Colon (tissue), 2 donors: Measurements from ENCODE around the gene AGAP4.
"Not testable (repeated sequence)": the region's sequence is repeated elsewhere in the genome, so short reads cannot be mapped to it uniquely, and the experiment has no call there.

ENCODE experiments used
- FAIRE-seq: peaks from 2 replicates; lab custom pipeline; 2012; peaks lifted over from hg19 to GRCh38; lab: Jason Lieb, UNC
- donor health status: control.
- donor health status: control.

Gene AGAP4

DNA sequence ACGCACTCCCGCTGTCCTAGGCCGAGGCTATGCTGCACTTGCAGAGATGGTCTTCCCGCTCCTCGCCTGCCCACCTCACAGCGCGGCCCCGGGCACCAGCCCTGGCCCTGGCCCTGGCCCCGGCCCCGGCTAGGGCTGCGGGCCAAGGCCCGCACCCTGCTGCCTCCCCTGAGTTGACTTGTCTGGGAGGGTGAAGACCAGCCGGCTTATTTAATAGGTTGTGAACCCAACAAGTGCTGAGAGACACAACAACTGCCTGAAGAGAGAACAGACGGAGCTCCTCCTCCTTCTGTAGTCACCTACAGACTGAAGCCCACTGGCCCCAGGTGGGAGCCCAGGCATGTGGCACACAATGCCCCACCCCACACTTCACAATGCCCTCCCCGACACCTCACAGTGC is at the start of gene AGAP4:
AGAP4 (minus strand) TSS at position 101 of the 400 bp plus-strand sequence. CDS start 153 bp downstream, outside the sequence.
- not testable (repeated sequence) for FAIRE-seq

DNA sequence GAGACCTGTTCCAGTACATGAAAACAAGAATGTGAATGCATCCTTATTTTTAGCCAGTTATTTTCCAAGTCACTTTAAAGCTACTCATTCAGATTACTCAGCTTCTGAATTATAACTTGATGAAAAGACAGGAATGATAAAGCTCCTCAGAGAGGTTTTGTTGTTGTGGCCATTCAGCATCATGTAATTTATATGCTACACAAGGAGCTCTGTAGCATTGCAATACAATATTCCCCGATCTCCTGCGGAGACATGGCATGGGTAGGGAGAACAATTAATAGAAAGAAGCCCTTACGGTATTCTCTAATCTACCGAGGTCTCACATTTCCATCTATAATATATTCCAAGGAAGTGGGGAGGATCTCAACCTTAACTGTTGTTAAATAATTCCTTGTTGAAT is 43.4 kb upstream of the AGAP4 start:
- FAIRE-seq, result not testable (repeated sequence)

DNA sequence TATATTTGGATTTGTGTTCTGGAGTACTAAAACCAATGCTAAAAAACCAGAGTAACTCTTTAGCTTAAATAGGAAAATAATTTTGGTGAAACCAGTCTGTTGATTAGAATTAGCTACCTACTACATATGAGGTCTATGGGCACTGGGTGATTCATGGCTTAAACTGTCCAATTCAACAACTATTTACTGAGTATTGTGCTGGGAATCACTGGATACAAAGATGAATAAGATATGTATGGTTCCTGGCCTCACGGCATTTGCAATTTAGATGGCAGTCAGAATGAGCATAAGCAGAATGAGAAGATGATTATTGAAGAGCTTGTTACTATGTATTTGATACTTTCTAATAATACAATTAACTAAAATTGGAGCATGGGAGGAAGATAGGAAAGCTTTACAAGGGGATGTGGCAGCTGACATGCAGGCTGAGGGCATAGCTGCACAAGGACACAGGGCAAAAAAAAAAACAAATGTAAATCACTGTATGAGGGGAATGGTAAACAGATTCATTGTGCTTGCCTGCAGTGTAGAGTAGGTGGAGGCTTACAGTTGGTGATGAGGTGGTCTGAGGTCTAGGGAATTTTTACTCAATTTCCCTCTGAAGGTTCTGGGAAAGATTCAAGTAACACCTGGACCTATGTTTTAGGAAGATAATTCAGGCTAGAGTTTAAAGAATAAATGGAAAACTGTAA is 42.4 kb upstream of the AGAP4 start:
- not testable (repeated sequence) for FAIRE-seq

DNA sequence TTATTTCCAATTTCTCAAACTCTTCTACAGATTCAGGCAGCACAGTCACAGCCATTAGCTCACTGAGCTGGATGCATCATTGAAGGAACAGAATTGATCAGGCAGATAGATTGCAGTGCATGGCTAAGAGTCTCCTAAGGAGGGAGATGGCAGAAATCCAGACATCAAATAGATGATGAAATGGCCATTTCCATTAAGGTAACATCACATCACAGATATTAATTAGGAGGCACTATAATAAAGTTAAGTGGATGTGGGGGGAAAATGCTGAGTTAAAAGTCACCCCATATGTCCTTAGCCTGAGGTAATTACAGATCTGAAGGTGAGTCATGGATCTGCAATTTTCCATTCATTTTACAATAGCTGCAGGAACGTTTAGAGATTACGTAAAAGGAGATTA is 35.6 kb upstream of the AGAP4 start:
- FAIRE-seq, result not testable (repeated sequence)

DNA sequence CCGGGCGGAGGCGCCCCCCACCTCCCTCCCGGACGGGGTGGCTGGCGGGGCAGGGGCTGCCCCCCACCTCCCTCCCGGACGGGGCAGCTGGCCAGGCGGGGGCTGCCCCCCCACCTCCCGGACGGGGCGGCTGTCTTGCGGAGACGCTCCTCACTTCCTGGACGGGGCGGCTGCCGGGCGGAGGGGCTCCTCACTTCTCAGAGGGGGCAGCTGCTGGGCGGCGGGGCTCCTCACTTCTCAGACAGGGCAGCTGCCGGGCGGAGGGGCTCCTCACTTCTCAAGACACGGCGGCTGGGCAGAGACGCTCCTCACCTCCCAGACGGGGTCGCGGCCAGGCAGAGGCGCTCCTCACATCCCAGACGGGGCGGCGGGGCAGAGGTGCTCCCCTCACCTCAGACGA is 18.1 kb upstream of the AGAP4 start:
- FAIRE-seq, result not testable (repeated sequence)

DNA sequence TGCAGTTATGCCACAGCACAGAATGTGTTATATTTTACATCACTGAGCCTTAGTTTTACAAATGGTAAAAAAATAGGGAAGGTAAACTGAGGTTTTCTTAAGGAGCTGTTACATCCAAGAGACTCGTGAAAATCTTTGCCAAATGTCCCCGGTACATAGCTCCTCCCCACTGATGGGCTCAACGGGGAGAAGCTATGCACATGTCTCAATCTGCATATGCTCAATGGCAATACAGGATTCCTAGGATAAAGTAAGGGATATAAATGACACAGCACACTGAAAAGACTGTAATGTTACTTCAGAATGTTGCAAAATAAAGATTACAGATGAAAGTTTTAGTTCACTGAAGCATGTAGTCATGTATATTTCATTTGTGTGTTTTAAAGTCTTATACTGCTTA is 17.0 kb upstream of the AGAP4 start:
- not testable (repeated sequence) for FAIRE-seq

DNA sequence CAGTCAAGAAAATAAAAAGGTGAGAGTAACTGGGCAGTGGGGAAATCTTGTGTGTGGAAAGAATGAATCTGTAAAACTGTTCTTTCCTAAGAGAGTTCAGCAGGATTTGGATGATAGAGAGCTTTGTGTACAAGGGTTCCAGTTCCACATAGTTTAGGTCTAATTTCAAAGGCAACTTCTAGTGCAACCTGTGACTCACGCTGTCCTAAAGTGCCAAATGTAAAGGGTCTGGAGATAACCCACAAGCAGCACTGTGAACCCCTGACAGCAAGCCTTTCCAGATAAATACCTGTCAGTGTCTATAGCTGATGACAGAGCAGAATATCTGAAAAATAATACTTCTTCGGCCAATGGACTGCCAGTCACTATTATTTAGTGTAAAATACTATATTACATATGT is 16.3 kb upstream of the AGAP4 start:
- FAIRE-seq, result not testable (repeated sequence)

DNA sequence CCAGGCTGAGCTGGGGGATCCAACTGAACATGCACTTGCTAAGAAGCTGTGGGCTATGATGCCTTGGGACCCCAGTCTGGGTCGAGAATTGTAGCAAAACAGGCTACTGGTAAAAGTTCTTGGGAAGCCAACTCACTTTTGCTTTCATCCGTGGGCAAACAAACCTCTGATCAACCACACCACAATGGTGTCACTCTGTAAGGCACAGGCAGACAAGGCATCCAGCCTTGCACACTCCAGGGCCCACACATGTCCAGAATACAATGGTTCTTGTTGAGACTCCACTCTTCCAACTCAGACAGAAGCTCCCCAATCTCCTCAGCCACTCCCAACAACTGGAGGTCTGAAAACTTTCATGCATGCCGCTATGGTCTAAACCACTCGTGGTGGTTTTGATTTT is 10.6 kb upstream of the AGAP4 start:
- FAIRE-seq, result not testable (repeated sequence)

DNA sequence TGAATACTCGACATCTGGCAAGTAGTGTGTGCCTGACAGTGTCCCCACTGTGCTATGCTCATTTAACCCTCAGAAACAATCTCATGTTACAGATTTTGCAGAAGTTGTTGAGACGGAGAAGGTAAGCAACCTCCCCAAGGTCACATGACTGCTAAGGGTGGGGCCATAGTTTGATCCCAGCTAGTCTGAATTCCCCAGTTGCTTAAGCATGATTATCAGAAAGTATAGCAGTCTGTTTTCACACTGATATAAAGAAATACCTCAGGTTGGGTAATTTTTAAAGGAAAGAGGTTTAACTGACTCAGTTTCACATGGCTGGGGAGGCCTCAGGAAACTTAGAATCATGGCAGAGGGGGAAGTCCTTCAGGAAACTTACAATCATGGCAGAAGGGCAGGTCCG is 1.2 kb upstream of the AGAP4 start:
- not testable (repeated sequence) for FAIRE-seq

DNA sequence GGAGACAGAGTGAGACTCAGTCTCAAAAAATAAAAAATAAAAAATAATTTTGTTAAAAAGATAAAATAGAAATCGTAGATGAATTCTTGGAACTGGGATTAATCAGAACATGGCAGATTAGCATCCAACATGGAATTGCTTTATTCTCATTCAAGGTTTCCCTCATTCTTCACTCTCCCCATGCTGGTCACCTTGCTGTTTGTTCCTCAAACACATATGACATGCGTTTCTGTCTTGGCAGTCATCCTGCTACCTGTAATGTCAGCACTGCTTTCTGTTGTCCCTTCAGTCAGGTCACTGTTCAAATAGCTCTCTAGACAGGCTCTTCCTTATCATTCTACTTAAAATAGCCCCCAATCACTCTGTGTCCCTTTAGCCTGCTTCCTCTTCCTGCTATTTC is 24.4 kb downstream of the AGAP4 start:
- FAIRE-seq, result not testable (repeated sequence)

DNA sequence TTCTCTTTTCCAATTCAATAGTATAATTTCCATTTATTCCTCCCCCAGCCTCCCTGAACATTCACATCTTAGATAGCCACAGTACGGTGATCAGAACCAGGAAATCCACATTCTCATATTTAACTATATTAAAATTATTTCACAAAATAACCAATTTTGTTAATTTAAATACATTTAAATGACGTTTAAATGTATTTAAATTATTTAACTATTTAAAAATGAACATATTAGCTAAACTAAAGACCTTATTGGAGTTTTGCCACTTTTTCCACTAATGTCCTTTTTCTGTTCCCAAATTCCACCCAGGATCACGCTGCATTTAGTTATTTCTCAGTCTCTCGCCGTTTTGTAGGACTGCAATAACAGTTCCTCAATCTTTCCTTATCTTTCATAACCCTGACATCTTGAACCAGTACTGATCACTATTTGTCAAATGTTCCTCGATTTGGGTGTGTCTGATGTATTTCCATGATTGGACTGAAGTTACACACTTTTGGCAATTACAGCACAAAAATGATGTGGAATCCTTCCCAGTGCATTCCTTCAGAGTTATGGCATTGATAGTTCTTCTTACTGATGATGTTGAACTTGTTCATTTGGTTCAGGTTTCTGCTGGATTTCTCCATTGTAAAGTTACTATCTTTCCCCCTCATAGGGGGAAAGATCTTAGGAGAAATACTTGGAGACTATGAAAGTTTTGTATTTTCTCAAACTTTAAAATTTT is 27.0 kb downstream of the AGAP4 start:
- not testable (repeated sequence) for FAIRE-seq

DNA sequence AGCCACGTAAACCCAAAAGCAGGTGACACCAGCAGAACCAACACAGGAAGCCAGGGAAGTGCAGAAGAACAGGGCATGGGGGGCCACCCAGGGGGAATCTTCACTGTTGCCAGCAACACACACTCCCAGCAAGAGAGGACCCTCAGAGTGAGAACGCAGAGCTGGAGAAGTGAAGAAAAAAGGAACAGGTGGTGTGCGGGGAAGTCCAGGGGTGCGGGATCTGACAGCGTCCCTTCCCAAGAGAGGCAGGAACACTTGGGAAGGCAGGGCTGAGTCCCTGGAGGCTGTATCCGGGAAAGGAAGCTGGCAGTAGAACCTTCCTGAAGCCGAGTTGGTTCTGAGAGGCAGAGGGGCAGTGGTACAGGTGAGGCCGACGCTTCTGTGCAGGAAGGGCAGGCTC is 27.7 kb downstream of the AGAP4 start:
- no peak for FAIRE-seq

DNA sequence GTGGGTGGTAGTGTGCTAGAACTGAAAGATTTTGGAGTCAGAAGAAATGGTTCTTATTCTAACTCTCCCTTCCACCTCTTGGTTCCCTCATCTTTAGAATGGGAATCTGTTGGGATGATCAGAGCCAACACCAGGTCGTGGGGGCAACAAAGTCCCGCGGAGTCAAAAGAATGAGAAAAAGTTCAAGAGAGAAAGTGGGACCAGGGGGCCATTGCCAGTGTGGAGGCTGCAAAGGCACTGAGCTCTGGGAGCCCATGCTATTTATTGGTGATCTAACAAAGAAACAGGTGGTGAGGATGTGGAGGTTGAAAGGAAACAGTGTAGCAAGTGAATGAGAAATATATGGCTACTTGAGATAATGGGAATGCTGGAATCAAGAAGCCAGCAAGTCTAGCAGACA is 29.4 kb downstream of the AGAP4 start:
- FAIRE-seq, result no peak

DNA sequence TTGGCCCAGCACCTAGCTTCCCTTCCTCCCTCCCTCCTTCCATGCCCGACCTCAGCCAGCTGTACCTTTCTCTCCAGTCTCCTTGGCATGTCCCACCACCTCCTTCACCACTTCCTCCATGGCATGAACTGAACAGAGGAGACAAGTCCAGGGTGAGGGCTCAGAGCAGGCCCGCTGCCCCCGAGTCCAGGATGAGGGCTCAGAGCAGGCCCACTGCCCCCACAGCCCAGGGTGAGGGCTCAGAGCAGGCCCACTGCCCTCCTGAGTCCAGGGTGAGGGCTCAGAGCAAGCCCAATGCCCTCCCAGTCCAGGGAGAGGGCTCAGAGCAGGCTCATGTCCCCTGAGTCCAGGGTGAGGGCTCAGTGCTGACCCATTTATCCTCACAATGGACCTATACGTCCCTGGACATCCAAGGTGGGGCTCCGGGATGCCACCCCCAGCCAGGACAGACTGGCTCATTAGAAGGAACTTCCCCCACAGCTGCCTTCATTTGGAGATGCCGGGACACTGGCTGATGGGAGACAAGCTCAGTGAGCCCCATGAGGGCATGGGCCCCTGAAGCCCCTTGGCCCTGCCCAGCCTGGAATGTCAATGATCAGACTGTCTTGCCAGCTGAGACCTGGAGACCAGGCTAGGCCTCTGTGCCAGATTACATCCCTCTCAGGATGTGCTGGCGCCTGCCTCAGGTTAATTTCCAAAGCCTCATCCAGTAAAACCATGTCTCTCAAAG is 30.0 kb downstream of the AGAP4 start:
- no peak for FAIRE-seq

DNA sequence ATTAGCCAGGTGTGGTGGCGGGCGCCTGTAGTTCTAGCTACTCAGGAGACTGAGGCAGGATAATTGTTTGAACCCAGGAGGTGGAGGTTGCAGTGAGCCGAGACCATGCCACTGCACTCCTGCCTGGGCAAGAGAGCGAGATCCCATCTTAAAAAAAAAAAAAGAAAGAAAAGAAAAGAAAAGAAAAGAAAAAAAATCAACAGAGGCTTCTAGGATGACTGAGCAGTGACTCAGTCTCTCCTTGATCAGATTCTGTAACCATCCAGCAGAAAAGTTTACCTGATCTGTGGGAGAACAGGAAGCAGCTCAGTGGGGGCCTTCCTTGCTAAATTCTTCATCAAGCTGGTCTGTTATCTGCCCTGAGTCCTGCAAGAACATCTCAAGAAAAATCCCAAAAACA is 33.2 kb downstream of the AGAP4 start:
- not testable (repeated sequence) for FAIRE-seq

DNA sequence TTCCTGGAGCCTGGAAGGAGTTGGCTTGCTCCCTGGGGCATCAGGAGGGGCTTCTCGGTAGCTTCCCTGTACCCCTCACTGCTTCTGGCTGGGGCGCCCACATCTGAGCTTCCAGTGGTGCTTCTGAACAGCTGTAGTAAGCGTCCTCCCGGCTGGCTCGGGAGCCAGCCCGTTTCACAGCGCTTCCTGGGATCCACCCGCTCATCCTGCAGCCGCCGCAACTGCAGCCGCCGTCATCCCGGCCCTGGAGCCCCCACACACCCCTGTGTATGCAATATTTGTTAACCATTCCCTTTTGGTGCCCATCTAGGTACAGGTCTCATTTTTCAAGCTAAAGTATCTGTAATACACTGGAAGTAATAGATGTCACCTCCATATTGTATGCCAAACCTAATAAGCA is 34.3 kb downstream of the AGAP4 start:
- FAIRE-seq, result not testable (repeated sequence)

DNA sequence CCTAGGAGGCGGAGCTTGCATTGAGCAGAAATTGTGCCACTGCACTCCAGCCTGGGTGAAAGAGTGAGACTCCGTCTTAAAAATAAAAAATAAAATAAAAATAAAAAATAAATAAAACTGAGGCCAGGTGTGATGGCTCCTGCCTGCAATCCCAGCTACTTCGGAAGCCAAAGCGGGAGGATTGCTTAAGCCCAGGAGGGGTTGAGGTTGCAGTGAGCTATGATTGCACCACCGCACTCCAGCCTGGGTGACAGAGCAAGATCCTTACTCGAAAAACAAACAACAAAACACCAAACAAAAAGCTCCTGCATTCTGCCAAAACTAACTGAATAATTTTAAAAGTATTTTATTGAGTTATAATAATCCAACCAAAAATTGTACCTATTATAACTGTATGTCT is 36.2 kb downstream of the AGAP4 start:
- FAIRE-seq, result no peak

DNA sequence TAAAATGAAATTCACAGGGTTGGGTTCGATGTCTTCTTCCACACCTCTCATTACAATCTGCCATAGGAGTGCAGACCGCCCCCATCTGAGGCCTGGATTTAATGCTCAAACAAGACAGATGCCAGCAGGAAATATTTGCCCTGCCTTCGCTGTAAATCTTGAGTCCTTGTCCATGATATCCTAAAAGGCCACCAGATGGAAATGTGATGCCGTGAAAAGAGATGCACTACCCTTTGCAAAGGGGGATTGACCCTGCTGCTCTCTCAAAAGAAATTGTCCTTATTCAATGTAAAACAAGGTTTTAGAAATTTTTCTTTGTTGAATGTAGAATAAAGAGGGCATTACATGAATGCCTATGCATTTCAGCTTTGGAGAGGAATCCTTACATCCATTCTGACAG is 37.5 kb downstream of the AGAP4 start:
- FAIRE-seq, result no peak

DNA sequence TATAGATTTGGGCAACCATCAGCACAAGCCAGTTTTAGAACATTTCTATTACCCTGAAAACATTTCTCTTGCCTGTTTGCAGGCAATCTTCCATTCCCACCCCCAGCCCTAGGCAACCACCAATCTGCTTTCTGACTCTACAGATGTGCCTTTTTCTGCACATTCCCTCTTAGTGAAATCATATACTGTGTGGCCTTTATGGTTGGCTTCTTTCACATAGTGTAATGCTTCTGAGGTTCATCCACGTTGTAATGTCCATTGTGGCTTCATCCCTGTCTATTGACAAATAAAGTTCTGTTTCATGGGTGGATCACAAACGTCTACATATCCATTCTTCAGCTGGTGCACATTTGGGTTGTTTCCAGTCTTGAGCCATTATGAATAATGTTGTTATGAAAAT is 42.3 kb downstream of the AGAP4 start:
- FAIRE-seq, result not testable (repeated sequence)

DNA sequence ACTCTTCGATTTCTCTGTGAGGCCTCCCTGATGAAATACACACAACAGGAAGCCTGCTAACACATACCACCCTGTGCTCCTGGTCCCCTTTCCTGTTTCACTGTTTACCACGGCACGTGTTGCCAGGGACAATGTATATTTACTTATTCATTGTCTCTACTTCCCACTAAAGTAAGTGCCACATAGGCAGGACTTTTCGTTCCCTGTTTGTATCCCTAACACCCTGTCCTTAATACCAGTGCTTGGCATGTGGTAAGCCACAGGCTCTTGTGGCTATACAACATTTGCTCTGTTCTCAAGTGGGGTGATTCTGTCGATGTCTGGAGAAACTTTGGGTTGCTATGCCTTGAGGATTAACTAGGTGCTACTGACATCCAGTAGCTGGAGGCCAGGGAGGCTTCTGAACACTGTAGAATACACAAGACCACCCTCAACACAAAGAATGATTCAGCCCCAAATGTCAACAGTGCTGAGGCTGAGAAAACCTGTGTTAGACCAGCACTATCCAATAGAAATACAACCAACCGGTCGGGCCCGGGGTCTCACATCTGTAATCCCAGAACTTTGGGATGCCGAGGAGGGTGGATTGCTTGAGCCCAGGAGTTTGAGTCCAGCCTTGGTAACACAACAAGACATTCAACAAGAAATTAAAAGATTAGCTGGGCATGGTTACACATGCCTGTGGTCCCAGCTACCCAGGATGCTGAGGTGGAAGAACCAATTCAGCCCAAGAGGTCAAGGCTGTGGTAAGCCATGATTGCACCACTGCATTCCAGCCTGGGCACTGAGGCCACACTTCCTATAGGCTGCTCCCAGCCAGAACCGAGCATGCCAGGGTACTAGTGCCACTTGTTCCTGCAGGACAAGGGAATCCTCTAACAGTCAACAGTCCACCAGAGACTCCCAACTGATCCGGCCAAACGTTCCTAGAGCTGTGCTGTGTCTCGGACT is 44.0 kb downstream of the AGAP4 start:
- not testable (repeated sequence) for FAIRE-seq

DNA sequence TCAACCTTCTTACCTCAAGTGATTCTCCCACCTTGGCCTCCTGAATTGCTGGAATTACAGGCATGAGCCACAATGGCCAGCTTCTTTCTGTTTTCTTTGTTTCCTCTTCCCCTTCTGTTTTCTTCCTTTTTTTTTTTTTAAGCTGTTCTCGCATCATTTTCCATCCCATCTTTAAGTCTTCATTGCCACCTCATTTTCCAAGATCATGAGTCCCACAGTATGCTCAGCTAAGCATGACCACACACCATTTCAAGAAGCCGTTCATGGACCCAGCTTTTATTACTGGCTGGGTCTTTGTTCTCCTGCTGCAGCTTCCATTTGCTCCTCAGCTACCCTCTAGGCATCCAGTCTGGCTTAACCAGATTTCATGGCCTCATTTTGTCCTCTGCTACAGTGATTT is 52.5 kb downstream of the AGAP4 start:
- not testable (repeated sequence) for FAIRE-seq
